A673 (cell line): ENCODE results near the gene PGAP3. TPM values are rescaled to one million over a fixed set of nuclear protein-coding genes. Genes with fewer than 3 reads are reported as not detected.
A peak's percentile ranks its signal among the peaks of the same experiment; 100 is the strongest.

ENCODE experiments used
- BruUV-seq: library from RNA; stranded (reverse); fragments of 400-500 nt; replicated peaks from 2 replicates; lab custom pipeline; 2021; lab: Mats Ljungman, UMichigan
- CTCF ChIA-PET: fragments of 300-600 bp; sonication (Branson Sonifier 250); formaldehyde crosslinking; loops from one replicate; lab custom pipeline; 2022; ENCODE audit warnings: antibody characterized with exemption; lab: Charles Lee
- POLR2A ChIA-PET: fragments of 300-600 bp; sonication (Branson Sonifier 250); formaldehyde crosslinking; loops from one replicate; lab custom pipeline; 2022; ENCODE audit warnings: antibody characterized with exemption; ENCODE audit not compliant: low non-redundant PET; lab: Charles Lee
- DNase-seq: peaks from one replicate; pipeline ENCODE4 v3.0.0-alpha.2; 2015; ENCODE audit warnings: low spot score
- H3K27ac ChIP-seq: fragments of 200-600 bp; sonication (generic); 2 replicates; pipeline ENCODE4 v1.5.1; 2016; ENCODE audit warnings: mixed run types, low read depth, mild to moderate bottlenecking, mixed read lengths, antibody characterized with exemption, low read length; ENCODE audit not compliant: poor library complexity, severe bottlenecking
- H3K27me3 ChIP-seq: fragments of 200-600 bp; sonication (generic); replicated peaks from 2 replicates; pipeline ENCODE4 v1.6.1; 2017; ENCODE audit warnings: mixed run types, low read depth, mild to moderate bottlenecking, mixed read lengths, antibody characterized with exemption, low read length; ENCODE audit not compliant: insufficient read depth, poor library complexity
- H3K36me3 ChIP-seq: fragments of 200-600 bp; sonication (generic); 2 replicates; pipeline ENCODE4 v1.6.1; 2016; ENCODE audit warnings: mixed run types, mild to moderate bottlenecking, mixed read lengths, antibody characterized with exemption, low read length; ENCODE audit not compliant: insufficient read depth, poor library complexity, severe bottlenecking
- H3K4me1 ChIP-seq: fragments of 200-600 bp; sonication (generic); 2 replicates; pipeline ENCODE4 v1.6.1; 2017; ENCODE audit warnings: mixed run types, mild to moderate bottlenecking, mixed read lengths, antibody characterized with exemption, low read length; ENCODE audit not compliant: insufficient read depth, poor library complexity, severe bottlenecking
- H3K4me3 ChIP-seq: fragments of 200-600 bp; sonication (generic); 2 replicates; pipeline ENCODE4 v1.5.1; 2016; ENCODE audit warnings: low read depth, mixed run types, mild to moderate bottlenecking, mixed read lengths, low read length; ENCODE audit not compliant: poor library complexity, severe bottlenecking
- H3K9me3 ChIP-seq: fragments of 200-600 bp; sonication (generic); 2 replicates; pipeline ENCODE4 v1.6.1; 2016; ENCODE audit warnings: mixed run types, low read depth, mild to moderate bottlenecking, mixed read lengths, antibody characterized with exemption, low read length; ENCODE audit not compliant: poor library complexity, severe bottlenecking
- CTCF ChIP-seq: fragments of 300-800, 200-600 bp; sonication (generic); conservative IDR thresholded peaks from 2 replicates; pipeline ENCODE4 v1.5.1; 2017; ENCODE audit warnings: low read depth, mild to moderate bottlenecking, antibody characterized with exemption, low read length, moderate library complexity, mixed read lengths
- EZH2 ChIP-seq: fragments of 200-600 bp; sonication (generic); IDR thresholded peaks from 2 replicates; pipeline ENCODE4 v1.6.1; 2017; ENCODE audit warnings: borderline replicate concordance, low read depth, mild to moderate bottlenecking, mixed read lengths, antibody characterized with exemption, low read length; ENCODE audit not compliant: poor library complexity, severe bottlenecking
- intact Hi-C: fragments of 100-400 bp; cut with micrococcal nuclease; formaldehyde crosslinking; loops from one replicate; pipeline ENCODE4 v1.10.0; 2022; ENCODE audit not compliant: unreplicated experiment
- total RNA-seq: library from RNA; stranded (reverse); gene quantifications from 2 replicates; pipeline ENCODE4 v1.2.3, GENCODE V29; 2021

Gene PGAP3
- total RNA-seq, 1 experiment from 2014 or later = 3.6 TPM

GRCh38 chr17:39669897-39670735, 17.7 kb downstream of the PGAP3 start:
- Histone ChIP-seq H3K36me3 (no peaks in the 10 kb centered on the region), H3K27me3 (no peaks in the 10 kb centered on the region), H3K27ac (no peak overlapping the region), H3K4me3 (no peak overlapping the region), H3K4me1 (no peaks in the 10 kb centered on the region), H3K9me3 (no peaks in the 10 kb centered on the region)
- ChIA-PET CTCF (interaction anchor here (0.6 kb wide), 1 partner anchor 47 kb away, joined by 6 read pairs; no protein-coding TSS in a partner anchor), POLR2A (no interaction called here)
- TF ChIP-seq CTCF (no peak), EZH2 (no peak)
- intact Hi-C loops = no loop called here
- DNase-seq = no peak
- BruUV-seq = no TSS peak

GRCh38 chr17:39667945-39668924, 19.6 kb downstream of the PGAP3 start, which contains the start of gene PNMT:
Gene PNMT, plus strand, starts transcription at chr17:39668453. Its CDS starts 23 bp downstream, at chr17:39668476.
- no peaks in the 10 kb centered on the region for H3K4me1 ChIP-seq
- H3K27ac ChIP-seq = no peak within 1 kb of the TSS
- BruUV-seq = no TSS peak
- TF ChIP-seq EZH2 (no peak), CTCF (peak; percentile 62)
- peak; percentile 52 for DNase-seq
- no peaks in the 10 kb centered on the region for H3K27me3 ChIP-seq
- H3K36me3 ChIP-seq = no peaks in the 10 kb centered on the region
- no peaks in the 10 kb centered on the region for H3K9me3 ChIP-seq
- peak within 1 kb of the TSS; percentile 23 for H3K4me3 ChIP-seq
- POLR2A ChIA-PET = no interaction called here
- CTCF ChIA-PET = interaction anchor here (0.9 to 1.0 kb wide), 2 partner anchors 33 to 47 kb away, joined by 3 to 4 read pairs; no protein-coding TSS in a partner anchor
- intact Hi-C loops = no loop called here

DNA sequence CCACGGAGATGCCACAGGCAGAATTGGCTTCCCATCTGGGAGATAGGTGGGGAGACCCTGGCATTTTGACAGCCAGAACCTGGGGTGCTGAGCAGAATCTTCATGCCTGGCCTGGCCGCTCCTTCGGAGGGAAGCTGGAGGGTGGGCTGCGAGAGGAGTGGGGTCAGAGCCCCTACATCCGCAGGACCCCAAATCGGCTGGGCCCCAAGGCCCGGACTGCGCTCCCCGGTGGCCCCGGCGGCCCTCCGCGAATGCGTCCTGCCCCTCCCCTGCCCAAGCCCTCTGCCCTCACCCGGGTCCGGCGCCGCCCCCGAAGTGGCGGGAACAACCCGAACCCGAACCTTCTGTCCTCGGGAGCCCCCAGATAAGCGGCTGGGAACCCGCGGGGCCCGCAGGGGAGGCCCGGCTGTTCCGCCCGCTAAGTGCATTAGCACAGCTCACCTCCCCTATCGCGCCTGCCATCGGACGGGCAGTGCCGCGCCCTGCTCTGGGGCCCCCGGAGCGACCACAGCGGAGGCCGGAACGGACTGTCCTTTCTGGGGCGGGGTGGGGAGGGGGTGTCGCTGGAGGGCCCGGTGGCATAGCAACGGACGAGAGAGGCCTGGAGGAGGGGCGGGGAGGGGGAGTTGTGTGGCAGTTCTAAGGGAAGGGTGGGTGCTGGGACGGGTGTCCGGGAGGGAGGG, 20.5 kb downstream of the PGAP3 start:
- DNase-seq = no peak

More for the DNA sequence above, 20.5 kb downstream of the PGAP3 start:
- intact Hi-C loops = no loop called here
- H3K27ac ChIP-seq = no peak overlapping the region
- no peaks in the 10 kb centered on the region for H3K9me3 ChIP-seq
- no peaks in the 10 kb centered on the region for H3K36me3 ChIP-seq
- no peak overlapping the region for H3K4me3 ChIP-seq
- no peaks in the 10 kb centered on the region for H3K4me1 ChIP-seq
- ChIA-PET CTCF (no interaction called here), POLR2A (interaction anchor here (0.6 kb wide), 1 partner anchor 458 kb away, joined by 3 read pairs; no protein-coding TSS in a partner anchor)
- TF ChIP-seq CTCF = no peak
- no peak for TF ChIP-seq EZH2
- no TSS peak for BruUV-seq
- H3K27me3 ChIP-seq = no peaks in the 10 kb centered on the region
